ENCODE data around the gene ASCC1.
A peak's percentile ranks its signal among the peaks of the same experiment; 100 is the strongest.

ASCC1 gene

DNA sequence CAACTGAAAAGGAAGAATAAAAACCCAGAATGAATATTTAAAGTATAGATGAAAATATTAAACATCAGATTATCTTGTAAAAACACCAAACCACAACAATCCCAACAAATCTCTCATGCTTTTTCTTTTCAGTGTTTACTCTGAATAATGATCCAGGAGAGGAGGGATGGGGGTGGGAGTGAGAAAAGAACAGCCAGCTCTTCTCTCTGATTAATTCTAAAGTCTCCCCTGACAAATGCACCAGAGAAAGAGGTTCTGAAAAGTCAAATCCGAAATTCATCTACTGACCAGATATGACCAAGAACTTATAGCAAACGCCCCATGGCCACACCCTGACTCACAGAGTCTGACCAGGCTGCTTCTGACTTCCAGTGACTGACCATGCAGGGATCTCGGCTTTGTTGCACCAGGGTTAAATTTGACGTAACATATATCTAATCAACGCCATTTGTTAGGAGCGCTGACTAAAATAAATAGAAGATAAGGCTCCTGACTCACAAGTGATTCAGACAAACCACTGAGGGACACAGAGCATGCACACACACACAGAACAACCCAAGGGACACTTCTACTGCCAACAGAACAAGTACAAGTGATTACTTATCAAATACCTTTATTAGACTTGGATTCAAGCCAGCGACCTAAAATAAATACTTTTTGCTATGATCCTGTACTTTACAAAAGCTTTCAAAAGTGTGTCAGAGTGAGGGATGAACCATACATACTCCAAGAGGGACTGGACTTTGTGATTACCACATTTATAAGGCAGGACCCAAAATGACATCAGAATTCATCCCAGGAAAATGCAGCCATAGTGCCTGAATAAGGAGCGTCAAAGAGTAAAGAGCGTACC is 118.4 kb downstream of the ASCC1 start:
- no peak for DNase-seq (ENCODE audit: low read depth)

DNA sequence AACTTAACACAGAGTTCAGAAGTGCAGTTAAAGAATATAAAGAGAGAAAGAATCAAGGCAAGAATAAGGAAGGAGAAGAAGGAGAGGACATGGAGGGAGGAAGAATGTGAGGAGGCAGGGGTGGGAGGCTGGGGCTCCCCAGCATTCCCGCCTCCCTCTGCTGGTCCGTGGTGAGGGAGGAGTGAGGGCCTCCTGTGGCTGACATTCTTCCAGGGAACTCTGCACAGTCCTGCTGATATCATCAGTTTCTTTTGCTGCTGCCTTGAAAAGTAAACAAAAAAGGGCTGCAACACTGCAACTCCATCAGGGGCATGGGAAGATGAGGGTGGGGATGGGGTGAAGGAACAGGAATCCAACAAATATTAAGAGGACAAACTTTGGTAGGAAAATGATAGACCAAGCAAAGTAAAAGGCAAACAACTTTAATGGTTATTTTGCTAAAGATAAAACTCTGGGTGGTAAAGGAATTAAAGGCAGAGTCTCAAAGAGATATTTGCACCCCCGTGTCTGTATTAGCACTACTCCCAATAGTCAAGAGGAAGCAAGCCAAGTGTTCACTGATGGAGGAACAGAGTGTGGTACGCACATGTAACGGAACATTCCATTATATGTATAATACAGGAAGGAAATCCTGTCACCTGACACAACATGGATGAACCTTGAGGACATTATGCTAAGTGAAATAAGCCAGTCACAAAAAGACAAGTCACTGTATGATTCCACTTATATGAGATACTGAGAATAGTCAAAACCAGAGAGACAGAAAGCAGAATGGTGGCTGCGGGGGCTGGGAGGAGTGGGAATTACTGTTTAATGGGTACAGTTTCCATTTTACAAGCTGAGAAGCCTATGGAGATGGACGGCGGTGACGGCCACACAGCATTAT is 119.7 kb downstream of the ASCC1 start:
- DNase-seq (ENCODE audit: low read depth), result no peak

DNA sequence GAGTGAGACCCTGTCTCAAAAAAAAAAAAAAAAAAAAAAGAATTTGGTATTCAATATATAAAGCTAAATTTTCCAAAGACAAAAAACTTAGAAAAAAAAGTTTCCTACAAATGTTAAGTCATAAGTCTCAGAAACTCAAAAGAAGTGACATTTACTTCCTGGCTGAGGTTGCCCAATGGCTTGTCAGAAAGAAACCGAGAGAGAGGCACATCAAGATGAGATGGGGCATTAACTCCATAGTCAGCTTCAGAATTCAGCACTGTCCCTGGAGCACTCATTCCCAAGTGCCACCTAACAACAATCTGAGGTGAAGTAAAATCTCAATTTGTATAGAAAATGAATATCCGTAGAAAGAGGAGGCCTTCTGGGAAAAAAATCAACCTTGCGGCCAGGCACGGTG is 120.9 kb downstream of the ASCC1 start:
- DNase-seq (ENCODE audit: low read depth), result no peak

DNA sequence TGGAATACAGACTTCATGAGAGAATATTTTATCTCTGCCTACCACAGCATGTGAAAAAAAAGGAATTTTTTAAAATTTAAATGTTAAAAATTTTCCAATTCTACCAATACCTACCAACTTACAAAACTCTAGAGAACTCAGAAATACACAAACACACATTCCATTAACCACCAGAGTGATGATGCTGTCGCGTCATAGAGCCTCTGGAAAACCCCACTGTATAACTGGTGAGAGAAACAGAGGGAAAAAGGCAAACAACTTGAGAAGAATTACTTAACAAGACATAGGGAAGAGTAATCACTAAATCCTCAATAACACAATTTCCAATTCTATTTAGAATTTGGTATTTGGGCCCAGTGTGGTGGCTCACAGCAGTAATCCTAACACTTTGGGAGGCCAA is 121.5 kb downstream of the ASCC1 start:
- no peak for DNase-seq (ENCODE audit: low read depth)

DNA sequence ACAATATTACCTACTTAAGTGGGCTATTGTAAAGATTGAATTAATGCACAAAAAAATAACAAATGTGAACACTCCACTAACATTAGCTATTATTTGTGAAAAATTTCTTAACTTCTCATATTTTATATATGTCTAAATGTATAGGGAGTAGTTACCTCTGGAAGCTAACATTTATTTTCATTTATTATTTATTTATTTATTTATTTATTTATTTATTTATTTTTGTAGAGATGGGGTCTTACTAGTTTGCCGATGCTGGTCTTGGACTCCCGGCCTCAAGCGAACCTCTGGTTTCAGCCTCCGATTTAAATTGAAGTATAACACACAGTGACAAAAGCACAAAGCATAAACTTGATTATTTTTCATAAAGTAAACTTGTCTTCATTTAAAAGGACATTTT is 122.6 kb downstream of the ASCC1 start:
- no peak for DNase-seq (ENCODE audit: low read depth)

DNA sequence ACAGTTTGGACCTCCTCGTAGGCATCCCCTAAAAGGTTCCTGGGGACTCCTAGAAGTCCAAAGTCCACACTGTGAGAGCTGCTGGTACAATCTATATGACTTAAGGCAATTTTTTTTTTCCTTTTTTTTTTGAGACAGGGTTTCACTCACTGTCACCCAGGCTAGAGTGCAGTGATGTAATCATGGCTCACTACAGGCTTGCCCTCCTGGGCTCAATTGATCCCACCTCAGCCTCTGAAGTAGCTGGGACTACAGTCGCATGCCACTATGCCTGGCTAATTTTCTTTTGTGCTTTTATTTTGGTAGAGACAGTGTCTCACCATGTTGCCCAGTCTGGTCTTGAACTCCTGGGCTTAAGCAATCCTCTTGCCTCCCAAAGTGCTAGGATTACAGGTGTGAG is 123.1 kb downstream of the ASCC1 start:
- DNase-seq (ENCODE audit: low read depth), result no peak

DNA sequence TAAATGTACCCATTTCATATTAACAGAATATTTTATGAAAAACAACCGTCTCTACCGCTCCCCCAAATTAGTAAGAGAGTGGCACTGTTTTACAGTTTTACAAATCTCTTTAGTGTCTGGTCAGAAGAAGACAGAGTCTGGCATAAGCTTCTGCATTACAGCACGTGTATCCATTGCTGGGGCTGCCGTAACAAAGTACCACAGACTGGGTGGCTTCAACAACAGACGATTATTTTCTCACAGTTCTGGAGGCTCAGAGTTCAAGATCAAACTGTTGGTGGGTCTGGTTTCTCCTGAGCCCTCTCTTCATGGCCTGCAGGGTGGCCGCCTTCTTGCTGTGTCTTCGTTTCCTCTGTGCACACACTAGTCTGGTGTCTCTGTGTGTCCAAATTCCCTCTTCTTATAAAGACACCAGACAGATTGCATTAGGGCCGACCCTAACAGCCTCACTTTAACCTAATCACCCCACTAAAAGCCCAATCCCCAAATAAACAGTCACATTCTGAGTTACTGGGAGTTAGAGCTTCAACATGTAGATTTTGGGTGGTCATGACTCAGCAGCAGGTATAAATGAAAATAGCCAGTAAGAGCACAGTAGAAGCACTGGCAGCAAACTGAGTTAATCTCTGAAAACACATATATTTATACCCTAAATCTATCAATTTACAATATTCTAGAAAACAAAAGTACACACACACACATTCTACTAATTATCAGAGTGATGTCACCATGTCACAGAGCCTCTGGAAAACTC is 123.7 kb downstream of the ASCC1 start:
- no peak for DNase-seq (ENCODE audit: low read depth)

DNA sequence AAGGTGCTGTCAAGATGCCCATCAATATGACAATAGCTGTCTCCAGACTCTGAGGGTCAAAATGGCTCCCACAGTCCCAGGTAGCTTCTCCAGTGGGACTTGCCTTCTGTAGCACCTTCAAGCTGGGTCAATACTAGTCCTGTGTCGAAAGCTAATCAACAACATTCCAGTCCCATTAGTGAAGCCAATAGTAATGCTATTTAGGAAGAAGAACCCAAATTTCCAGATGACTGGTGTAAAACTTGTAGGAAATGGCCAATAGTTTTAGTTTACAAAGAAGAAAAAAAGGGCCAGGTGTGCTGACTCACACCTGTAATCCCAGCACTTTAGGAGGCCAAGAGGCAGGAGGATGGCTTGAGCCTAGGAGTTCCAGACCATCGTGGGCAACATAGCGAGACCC is 125.8 kb downstream of the ASCC1 start:
- no peak for DNase-seq (ENCODE audit: low read depth)

DNA sequence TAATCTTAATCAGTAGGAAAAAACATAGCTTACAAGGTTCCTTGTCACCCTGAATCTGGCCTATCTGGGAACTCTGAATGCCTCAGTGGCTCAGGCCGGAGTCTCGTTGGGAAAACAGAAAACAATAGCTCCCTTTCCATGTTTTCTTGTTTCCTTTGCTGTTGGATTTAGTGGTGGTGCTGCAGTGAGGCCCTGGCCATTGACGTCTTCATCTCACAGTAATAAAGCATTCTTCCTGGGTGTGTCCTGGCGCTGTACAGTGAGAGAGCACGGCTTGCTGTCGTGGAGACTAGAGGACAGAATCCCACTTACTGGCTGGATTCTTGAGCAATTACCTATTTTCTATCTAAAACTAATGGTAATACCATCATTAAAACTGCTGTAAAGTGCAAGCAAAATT is 126.5 kb downstream of the ASCC1 start:
- DNase-seq (ENCODE audit: low read depth), result no peak

DNA sequence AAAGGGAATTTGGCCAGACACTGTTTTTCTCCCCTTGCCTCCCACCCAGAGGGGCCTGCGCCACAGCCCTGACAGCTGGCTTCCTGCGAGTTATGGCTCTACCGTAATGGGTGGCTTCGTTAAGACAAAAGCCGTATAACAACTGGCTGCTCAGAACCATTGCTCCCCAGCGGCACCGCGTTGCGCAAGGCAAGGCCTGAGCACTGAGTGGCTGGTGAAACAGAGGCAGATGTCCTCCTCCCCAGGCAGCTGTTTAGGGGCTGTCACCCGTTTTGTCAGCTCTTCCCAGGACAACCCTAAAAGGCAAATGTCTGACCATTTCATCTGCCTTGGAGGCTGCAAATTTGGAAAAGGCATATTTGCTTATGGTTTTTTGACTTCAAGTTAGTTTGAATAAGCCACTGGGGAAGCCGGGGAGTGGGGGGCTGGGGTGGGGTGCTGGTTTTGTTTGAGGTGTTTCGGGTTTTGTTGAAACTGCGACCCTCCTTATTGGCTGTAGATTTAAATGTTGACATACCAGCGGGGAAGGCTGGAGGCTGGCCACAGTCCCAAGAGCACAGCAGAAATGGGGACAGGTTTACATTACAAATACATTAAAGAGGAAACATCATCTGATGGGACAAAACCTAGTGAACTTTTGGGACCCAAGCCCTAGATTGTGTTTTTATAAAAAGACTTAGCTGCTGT is 127.0 kb downstream of the ASCC1 start:
- no peak for DNase-seq (ENCODE audit: low read depth)

DNA sequence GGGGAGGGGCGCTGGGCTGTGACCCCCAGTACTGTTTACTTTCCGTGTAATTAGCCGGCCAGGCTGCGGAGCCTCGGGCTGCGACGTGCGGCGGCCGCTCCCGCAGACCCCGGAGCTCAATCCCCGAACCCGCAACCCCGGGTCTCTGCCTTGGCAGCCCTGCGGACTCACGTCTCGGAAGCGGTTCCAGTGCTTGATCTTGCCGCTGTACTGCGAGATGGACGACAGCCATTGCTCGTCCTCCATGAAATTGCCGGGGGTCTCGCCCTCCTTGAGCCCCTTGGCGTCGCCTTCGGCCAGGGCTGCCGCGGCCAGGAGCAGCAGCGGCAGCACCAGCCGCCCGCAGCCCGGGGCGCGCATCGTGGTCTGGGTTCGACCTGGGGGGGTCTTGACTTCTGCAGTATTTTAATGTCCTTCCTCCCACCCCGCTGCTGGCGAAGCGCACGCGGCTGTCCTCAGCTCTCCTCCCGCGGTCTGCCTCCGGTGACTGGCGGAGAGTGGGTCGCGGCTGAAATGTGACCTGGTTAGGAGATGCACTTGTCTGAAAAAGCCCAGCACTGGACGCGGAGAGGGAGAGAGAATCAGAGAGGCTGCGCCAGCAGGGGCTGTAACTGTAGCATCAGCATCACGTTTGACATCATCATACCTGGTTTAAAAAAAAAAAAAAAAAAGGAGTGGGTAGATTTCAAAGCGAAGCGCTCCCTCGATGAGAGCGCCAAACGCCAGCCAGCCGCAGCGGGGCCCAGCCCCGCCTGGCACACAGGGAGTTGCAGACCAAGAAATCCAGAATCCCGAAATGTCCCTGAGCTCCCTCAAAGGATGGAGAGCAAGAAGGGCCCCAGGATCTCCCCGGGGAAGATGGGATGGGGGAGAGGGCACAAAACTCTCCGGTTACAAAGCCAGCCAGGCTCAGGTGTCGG is 127.8 kb downstream of the ASCC1 start, which contains the start of gene SPOCK2:
Gene SPOCK2 (minus strand): TSS at position 583 of the 920 bp plus-strand sequence. CDS start 223 bp downstream, at position 360.
- peak; percentile 48 for DNase-seq (ENCODE audit: low read depth)

DNA sequence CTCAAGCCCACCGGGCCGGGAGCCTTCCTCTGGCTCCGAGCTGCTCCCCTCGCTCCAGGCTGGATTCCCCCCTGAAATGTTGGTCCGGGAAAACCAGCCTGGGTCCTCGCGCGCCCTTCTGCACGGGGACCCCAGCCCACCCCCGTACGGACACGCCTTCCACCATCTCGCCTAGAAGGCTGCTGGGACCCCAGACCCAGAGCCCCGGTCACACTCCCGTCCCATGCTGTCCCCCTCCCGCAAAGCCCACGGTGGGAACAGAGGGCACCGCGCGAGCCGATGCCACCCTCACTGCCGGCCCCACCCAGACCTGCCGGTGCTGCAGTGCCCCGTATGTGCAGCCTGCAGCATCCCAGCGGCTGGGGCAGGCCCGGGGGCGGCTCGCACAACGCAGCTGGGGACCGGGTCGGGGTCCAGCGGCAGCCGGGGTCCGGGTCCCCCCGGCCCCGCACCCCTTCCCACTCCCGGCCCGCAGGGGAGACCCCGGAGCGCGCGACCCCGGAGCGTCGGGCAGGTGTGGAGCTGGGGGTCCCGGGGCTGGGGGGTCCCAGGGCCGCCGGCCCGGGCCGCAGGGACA is 128.6 kb downstream of the ASCC1 start:
- DNase-seq (ENCODE audit: low read depth), result no peak

DNA sequence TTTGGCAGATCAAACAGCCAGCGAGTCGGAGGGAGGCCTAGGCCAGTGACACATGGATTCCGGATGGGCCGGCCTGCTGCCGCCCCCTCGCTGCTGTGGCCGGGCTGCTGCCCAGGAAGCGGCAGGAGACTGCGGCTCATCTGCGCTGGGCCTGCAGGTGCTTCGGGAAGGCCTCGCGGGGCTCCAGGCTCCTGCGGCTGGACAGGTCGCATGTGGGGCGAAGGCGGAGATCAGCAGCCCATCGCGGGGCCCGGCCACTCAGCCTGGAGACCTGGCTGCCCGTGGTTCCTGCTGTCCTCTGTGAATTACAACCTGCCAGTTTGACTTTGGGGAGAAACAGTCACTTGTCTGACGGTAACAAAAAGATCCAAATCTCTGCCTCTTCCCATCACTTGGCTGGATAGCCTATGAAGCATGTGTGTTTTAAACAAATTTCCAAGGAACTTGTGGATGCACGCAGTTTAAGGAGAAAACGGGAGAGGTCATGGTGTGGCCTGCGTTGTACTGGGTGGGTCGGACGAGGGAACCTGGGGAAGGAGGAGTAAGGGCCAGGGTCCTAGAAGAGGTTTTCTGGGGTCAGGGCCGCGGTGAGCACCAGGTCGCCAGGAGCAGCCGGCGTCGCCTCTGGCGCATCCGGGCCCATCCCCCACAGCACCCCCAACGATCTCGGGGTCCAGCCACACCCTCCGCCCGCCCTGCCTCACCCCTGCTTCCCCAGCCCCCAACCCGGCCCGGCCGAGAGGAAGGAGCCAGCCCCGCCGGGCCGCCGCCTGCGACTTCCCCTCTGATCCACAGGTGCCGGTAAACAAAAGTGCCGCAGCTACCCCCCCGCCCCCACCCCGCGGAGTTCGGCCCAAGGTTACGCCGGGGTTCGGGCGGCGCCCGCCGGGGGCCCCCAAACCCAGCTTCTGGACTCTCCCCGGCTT is 129.3 kb downstream of the ASCC1 start:
- DNase-seq (ENCODE audit: low read depth), result peak; percentile 53

DNA sequence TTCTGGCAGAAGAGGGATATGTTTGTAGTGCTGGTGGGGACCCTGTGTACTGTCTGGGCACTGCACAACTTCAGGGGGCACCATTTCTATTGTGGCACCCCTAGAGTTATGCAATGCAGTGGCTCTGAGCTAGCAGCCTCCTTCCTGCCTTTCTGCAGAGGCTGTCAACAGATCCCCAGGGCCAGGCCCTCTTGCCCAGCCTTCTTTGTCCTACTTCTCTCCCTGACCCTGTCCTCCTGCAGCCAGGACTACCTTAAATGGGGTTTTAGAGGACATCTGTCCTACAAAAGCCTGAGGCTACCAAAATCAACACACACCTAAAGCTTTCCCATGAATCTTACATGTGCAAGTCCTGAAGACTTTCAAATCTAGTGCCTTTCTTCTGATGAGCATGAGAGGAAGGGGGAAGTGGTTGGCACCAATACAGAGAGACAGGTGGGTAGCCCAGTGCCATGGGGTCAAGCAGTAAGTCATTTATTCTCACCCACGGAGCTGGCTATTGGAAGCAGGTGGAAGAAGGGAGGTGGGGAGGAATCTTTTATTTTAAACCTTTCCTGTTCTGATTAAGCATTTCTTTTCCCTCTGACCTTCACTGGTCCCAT is 130.1 kb downstream of the ASCC1 start:
- no peak for DNase-seq (ENCODE audit: low read depth)

DNA sequence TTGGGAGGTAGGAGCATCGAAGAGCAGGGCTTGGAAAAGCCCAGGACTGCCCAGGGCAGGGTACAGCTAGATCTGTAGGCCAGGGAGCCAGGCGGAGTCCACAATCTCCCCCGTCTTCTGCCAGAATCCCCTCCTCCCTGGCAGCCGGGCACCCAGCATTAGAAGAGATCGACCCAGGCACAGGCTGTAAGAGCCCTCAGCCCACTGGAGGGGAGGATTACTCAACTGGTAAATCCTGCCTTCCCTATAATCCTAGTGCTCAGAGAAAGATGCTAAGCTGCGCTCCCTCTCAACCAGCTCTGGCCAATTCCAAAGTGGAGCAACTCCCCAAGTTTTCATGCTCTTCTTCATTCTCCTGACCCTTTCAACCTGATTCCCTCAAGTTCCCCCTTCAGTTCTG is 130.9 kb downstream of the ASCC1 start:
- no peak for DNase-seq (ENCODE audit: low read depth)

DNA sequence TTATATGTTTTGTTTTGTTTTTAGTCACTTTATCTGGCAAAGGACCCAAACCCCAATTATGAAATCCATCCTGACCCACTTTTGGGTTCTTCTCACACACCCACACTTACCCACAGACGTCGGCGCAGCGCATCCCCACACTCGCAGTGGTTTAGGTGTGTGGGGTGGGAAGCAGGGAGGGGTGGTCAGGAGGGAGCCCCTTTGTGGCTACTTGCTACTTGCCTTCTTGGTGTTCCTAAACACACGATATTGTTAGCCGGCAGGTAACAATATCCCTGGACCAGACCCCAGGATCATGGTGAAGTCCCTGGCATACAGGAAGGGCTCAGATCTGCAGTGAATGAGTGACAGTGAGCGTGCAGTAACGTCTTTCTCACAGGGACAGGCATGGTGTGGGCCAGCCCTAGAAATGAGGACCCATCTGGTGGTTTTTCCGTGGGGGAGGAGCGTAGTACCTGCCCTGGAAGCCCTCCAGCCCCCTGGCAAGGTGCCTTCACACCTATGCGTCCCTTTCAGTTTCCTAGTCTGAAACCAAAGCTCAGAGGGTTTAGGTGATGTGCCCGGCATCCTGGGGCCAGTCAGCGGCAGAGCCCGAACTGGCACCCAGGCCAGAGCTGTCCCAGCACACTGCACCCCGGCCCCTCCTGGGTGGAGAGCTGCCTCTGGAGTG is 132.2 kb downstream of the ASCC1 start:
- peak; percentile 49 for DNase-seq (ENCODE audit: low read depth)

DNA sequence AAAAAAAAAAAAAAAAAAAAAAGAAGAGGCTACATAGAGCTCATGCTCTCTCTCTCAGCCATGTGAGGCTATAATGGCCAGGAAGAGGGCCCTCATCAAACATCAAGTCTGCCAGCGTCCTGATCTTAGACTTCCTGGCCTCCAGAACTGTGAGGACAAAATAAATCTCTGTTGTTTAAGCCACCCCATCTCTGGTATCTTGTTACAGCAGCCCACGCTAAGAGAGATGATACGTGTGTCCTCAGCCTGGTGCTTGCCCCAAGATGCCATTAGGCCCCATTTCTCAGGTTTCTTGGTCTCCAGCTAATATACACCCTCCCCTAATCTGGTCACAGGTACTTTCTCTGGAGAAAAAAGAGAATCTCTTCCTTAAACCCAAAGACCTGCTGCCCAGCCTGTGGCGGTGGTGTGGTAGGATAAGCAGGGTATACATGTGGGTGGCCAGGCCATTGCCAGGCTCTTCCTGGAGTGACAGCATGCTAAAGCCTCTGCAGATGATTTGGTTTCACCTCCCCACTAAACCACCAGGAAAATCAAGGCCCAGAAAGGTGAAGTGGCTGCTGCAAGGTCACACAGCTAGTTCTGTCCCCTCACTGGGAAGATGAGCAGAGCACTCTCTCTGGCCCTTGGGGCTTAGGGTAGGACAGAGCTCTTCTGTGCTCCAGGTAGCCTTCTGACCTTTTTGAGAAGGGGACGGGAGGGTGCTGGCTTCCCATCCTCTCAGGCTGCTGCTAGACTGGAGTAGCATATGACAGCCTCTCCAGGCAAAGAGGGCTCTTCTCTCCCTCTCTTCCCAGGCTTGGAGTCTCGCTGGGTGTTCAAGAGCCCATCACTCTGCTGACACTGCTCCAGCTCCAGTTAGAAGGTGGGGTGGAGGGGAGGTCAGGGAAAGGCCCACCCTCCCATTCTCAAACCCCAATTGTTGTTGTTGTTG is 133.0 kb downstream of the ASCC1 start:
- DNase-seq (ENCODE audit: low read depth), result no peak
